PFSK-1 (cell line): Measurements from ENCODE around the gene TMEM163.

ENCODE experiments used
- FOXP2 ChIP-seq: optimal IDR thresholded peaks from 2 replicates; pipeline ENCODE3; 2011; ENCODE audit warnings: borderline replicate concordance, control low read depth, inconsistent platforms; ENCODE audit not compliant: insufficient read depth; ENCODE audit errors: extremely low read length, extremely low read depth
- POLR2AphosphoS5 ChIP-seq: IDR thresholded peaks from 2 replicates; pipeline ENCODE4 v1.6.1; 2012; ENCODE audit warnings: low read depth, mild to moderate bottlenecking, control low read depth, low read length, moderate library complexity
- SIN3A ChIP-seq: IDR thresholded peaks from 2 replicates; pipeline ENCODE4 v1.6.1; 2012; ENCODE audit warnings: mild to moderate bottlenecking, low read length, moderate library complexity, borderline replicate concordance; ENCODE audit not compliant: insufficient read depth
- TAF1 ChIP-seq: IDR thresholded peaks from 2 replicates; pipeline ENCODE4 v1.6.1; 2012; ENCODE audit warnings: low read length, control low read depth, borderline replicate concordance; ENCODE audit not compliant: insufficient read depth
- TF ChIP-seq, protein P1 (sequence below), 2 experiments: IDR thresholded peaks; 2 replicates each; pipeline versions ENCODE4 v1.6.1 to v1.8.0; 2011 to 2012; ENCODE audit warnings: low read depth in 2 of 2, low read length in 2 of 2, control low read depth in 1 of 2, inconsistent platforms in 1 of 2, mild to moderate bottlenecking in 1 of 2, moderate library complexity in 1 of 2; ENCODE audit not compliant: insufficient read depth in 1 of 2

The TMEM163 gene

DNA sequence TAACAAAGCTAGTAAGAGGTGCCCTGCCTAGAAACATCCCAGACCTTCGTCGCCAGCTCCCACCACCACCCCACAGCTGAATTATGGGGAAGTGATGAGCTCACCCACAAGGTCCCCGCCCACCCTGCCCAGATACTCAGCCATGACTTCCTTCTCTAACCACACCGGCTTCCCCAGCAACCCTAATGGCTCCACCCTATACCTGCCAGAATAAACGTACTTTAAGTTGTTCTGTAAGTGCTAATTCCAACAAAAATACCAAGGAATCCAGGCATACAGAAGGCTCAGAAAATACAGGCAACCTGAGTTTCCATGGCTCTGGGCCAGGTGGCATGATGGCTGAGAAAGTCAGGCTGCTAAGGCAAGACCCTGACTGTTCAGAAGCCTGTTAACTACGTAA lies 39.1 kb downstream of the TMEM163 start:
- no peak for TF ChIP-seq POLR2AphosphoS5
- TF ChIP-seq FOXP2, result no peak
- TF ChIP-seq, protein P1, sequence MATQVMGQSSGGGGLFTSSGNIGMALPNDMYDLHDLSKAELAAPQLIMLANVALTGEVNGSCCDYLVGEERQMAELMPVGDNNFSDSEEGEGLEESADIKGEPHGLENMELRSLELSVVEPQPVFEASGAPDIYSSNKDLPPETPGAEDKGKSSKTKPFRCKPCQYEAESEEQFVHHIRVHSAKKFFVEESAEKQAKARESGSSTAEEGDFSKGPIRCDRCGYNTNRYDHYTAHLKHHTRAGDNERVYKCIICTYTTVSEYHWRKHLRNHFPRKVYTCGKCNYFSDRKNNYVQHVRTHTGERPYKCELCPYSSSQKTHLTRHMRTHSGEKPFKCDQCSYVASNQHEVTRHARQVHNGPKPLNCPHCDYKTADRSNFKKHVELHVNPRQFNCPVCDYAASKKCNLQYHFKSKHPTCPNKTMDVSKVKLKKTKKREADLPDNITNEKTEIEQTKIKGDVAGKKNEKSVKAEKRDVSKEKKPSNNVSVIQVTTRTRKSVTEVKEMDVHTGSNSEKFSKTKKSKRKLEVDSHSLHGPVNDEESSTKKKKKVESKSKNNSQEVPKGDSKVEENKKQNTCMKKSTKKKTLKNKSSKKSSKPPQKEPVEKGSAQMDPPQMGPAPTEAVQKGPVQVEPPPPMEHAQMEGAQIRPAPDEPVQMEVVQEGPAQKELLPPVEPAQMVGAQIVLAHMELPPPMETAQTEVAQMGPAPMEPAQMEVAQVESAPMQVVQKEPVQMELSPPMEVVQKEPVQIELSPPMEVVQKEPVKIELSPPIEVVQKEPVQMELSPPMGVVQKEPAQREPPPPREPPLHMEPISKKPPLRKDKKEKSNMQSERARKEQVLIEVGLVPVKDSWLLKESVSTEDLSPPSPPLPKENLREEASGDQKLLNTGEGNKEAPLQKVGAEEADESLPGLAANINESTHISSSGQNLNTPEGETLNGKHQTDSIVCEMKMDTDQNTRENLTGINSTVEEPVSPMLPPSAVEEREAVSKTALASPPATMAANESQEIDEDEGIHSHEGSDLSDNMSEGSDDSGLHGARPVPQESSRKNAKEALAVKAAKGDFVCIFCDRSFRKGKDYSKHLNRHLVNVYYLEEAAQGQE (IDR thresholded peaks at IDR 0.05; ENCODE audit: insufficient read depth in 1 of 2, low read depth in 2 of 2, low read length in 2 of 2), result no peak

DNA sequence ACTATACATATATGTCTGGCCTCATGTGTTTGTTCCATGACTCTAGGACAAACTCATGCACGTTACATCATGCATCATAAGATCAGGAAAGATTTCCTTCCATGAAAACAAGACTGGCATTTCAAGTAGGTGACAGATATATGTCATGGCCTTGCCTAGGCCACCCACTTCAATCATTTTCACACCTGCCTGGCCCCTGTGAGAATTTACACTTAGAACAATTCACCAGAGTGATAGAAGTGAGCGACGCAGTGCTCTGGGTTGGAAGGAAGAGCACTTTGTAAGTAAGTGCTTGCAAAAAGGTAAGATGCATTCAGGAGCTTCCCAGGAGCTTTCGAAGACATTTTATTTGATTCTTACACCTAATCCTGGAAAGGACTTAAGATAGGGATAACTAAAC lies 39.5 kb downstream of the TMEM163 start:
- TF ChIP-seq SIN3A (no peak), POLR2AphosphoS5 (no peak), TAF1 (no peak), FOXP2 (no peak)
- TF ChIP-seq, protein P1 (IDR thresholded peaks at IDR 0.05; ENCODE audit: insufficient read depth in 1 of 2, low read depth in 2 of 2, low read length in 2 of 2), result no peak

DNA sequence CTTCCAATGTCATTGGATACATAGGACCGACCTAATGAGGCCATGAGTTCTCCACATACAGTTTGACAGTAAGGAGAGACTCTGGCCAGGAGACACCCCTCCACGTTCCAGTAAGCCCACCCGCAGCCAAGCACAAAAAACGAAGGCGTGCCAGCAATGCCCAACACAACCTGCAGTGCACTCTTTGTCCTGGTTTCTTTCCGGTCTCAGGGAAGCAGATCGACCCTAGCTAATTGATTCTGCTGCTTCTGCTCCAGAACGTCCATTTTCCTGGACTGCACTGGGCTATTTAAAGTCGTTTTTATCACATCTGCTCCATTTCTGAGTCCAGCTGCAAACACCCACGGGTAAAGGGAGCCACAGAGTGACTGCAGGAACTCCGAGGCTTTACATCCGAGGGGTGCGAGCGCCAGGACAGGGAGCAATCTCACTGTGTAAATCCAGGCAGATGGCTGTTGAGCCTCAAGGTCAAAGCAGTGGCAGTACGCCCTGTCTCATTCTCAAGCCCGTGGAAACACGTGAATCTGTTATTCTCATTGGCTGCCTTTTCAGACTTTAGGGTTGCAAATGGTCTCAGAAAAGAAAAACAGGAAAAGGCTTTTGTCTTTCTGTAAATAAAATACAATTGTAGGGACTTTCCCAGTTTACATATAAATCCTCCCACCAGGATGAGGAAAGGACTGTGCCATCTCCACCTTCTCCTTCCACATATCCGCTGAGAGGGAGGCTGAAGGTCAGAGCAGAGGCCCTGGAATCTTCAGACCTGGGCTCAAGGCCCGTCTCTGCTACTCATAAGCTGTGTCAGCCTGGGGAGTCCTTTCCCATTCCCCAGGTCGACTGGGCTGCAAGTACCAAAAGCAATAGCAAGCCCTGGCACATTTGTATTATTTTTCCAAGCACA lies 40.7 kb downstream of the TMEM163 start:
- TF ChIP-seq SIN3A, result no peak
- TF ChIP-seq, protein P1 (IDR thresholded peaks at IDR 0.05; ENCODE audit: insufficient read depth in 1 of 2, low read depth in 2 of 2, low read length in 2 of 2), result no peak
- TF ChIP-seq POLR2AphosphoS5, result no peak
- no peak for TF ChIP-seq TAF1
- no peak for TF ChIP-seq FOXP2

DNA sequence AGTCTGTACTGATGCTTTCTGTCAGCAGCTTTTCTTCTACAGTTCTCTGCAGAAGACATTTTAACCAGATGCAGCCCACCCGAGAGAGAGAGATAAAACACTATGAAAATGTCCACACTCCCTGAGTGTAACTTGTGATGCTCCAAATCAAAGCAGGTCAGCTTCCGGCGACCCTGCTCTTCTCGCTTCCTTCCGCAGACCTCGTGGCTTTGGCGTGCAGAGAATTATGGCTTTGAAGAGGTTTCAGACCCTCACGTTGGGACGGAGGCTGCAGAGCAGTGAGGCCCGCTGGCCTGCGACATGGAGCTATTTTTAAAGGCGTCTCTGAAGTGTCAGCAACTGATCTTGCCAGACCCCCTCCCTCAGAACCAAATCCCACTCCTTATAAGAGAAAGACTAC lies 41.8 kb downstream of the TMEM163 start:
- TF ChIP-seq POLR2AphosphoS5 (no peak), SIN3A (no peak), FOXP2 (no peak), TAF1 (no peak)
- TF ChIP-seq, protein P1 (IDR thresholded peaks at IDR 0.05; ENCODE audit: insufficient read depth in 1 of 2, low read depth in 2 of 2, low read length in 2 of 2), result no peak

DNA sequence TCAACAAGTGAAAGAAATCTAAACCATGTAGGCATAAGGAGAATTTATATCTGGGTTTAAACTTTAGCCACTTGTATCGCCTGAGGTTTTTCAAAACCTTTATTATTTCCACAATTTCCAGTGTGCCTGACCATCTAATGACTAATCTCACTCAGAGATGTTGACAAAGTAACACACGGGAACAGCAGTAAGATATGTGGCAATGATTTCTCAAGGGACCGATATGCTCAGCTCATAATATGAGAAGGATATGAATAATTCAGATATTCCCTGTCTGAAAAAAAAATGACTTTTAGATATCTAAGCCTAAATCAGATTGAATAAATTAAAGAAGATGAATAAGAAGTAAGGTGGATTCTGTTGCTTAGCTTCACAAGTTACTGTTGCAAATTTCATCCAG lies 43.5 kb downstream of the TMEM163 start:
- TF ChIP-seq, protein P1 (IDR thresholded peaks at IDR 0.05; ENCODE audit: insufficient read depth in 1 of 2, low read depth in 2 of 2, low read length in 2 of 2), result no peak
- TF ChIP-seq POLR2AphosphoS5, result no peak
- no peak for TF ChIP-seq SIN3A
- TF ChIP-seq FOXP2, result no peak
- no peak for TF ChIP-seq TAF1
